ENCODE results near the gene TCP1. TPM values are rescaled to one million over a fixed set of nuclear protein-coding genes. Genes with fewer than 3 reads are reported as not detected.

The TCP1 gene
- total and polyA plus RNA-seq, 2 of the 13 experiments (the other 11 are each of a cell fraction or from before 2014, with no cell fraction given): 116 to 553 TPM

GRCh38 chr6:159788276-159788675, 1.1 kb downstream of the TCP1 start (continued):
- TF ChIP-seq ZSCAN5A (CRISPR knock-in tag; IDR thresholded peaks at IDR 0.05; ENCODE audit: borderline replicate concordance) (no peak), ZFP91 (CRISPR knock-in tag; IDR thresholded peaks at IDR 0.05; ENCODE audit: borderline replicate concordance) (no peak), ZNF142 (CRISPR knock-in tag; IDR thresholded peaks at IDR 0.05) (no peak), HOXD1 (CRISPR knock-in tag; IDR thresholded peaks at IDR 0.05) (no peak), ZFP1 (CRISPR knock-in tag; IDR thresholded peaks at IDR 0.05) (no peak), ZNF546 (CRISPR knock-in tag; conservative IDR thresholded peaks at IDR 0.05) (no peak), NFAT5 (CRISPR knock-in tag; IDR thresholded peaks at IDR 0.05) (no peak), SP2 (CRISPR knock-in tag; IDR thresholded peaks at IDR 0.05) (no peak), ARID5B (CRISPR knock-in tag; IDR thresholded peaks at IDR 0.05) (no peak), DNMT1 (CRISPR knock-in tag; IDR thresholded peaks at IDR 0.05) (no peak), AKAP8 (CRISPR knock-in tag; IDR thresholded peaks at IDR 0.05) (no peak), RAD21 (CRISPR knock-in tag; IDR thresholded peaks at IDR 0.05) (no peak)

Data from HepG2 (cell line).